Skeletal muscle tissue (tissue), 4 donors: ENCODE data around the gene NAALADL2. TPM values are rescaled to one million over a fixed set of nuclear protein-coding genes. Genes with fewer than 3 reads are reported as not detected.

Source experiments
- H3K27ac ChIP-seq: one replicate; pipeline ENCODE4 v1.7.0; 2013; ENCODE audit warnings: mild to moderate bottlenecking, low read depth, low read length, inconsistent platforms
- H3K27me3 ChIP-seq, 3 donors: one replicate each; pipeline ENCODE4 v1.7.0; 2013; ENCODE audit warnings: low read length in 3 of 3; ENCODE audit not compliant: control insufficient read depth in 3 of 3, insufficient read depth in 3 of 3
- H3K36me3 ChIP-seq, 3 donors: one replicate each; pipeline ENCODE4 v1.7.0; 2013; ENCODE audit warnings: low read length in 3 of 3; ENCODE audit not compliant: control insufficient read depth in 3 of 3, insufficient read depth in 3 of 3
- H3K4me1 ChIP-seq, 3 donors: one replicate each; pipeline ENCODE4 v1.7.0; 2013; ENCODE audit warnings: low read length in 3 of 3, mild to moderate bottlenecking in 3 of 3; ENCODE audit not compliant: control insufficient read depth in 3 of 3, insufficient read depth in 3 of 3
- H3K4me3 ChIP-seq, 3 donors: one replicate each; pipeline ENCODE4 v1.7.0; 2013; ENCODE audit warnings: low read length in 3 of 3
- H3K9ac ChIP-seq, 3 donors: one replicate each; pipeline ENCODE4 v1.7.0; 2013; ENCODE audit warnings: low read length in 3 of 3, mild to moderate bottlenecking in 3 of 3, moderate library complexity in 2 of 3, low read depth in 1 of 3
- H3K9me3 ChIP-seq, 3 donors: one replicate each; pipeline ENCODE4 v1.7.0; 2013; ENCODE audit warnings: low read length in 3 of 3; ENCODE audit not compliant: control insufficient read depth in 3 of 3
- total RNA-seq: library from RNA; depleted of rRNA; stranded (reverse); fragments of >200 nt; gene quantifications from one replicate; pipeline ENCODE4 v1.2.3, GENCODE V29; 2014
- donor health status: Osteomylitis.

The NAALADL2 gene
- total RNA-seq, 1 donor from 2014 or later = 17.7 TPM

DNA sequence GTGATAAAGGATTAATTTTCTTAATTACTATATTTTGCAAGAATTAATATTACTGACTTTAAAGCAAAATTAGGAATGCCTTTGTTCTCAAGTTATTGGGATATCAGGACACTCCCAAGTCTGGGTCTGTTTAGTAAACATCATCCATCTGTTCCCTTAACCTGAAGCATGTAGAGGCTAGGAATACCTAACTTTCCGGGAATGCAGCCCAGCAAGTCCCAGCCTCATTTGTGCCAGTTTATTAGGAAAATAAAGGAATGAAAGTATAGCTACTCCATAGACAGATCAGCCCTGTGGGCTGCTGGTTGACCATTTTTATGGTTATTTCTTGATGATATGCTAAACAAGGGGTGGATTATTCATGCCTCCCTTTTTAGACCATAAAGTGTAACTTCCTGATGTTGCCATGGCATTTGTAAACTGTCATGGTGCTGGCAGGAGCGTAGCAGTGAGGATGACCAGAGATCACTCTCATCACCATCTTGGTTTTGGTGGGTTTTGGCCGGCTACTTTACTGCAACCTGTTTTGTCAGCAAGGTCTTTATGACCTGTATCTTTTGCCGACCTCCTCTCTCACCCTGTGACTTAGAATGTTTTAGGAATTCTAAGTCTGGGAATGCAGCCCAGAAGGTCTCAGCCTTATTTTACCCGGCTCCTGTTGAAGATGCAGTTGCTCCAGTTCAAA lies 540.2 kb downstream of the NAALADL2 start:
- Histone ChIP-seq H3K4me1 (no peaks in the 10 kb centered on the region), H3K9ac (no peak overlapping the region), H3K27ac (no peak overlapping the region)

GRCh38 chr3:175404027-175404426 lies 544.9 kb downstream of the NAALADL2 start:
- no peak overlapping the region for H3K27ac ChIP-seq
- H3K27me3 ChIP-seq = no peaks in the 10 kb centered on the region
- no peaks in the 10 kb centered on the region for H3K9me3 ChIP-seq
- H3K4me3 ChIP-seq = no peak overlapping the region
- H3K36me3 ChIP-seq = no peaks in the 10 kb centered on the region
- no peaks in the 10 kb centered on the region for H3K4me1 ChIP-seq
- no peak overlapping the region for H3K9ac ChIP-seq

More for the DNA sequence above, 540.2 kb downstream of the NAALADL2 start:
- Histone ChIP-seq H3K9me3 (no peaks in the 10 kb centered on the region), H3K4me3 (no peak overlapping the region), H3K27me3 (no peaks in the 10 kb centered on the region), H3K36me3 (no peaks in the 10 kb centered on the region)

GRCh38 chr3:175404621-175405020 lies 545.5 kb downstream of the NAALADL2 start:
- H3K27me3 ChIP-seq = no peaks in the 10 kb centered on the region
- H3K4me3 ChIP-seq = no peak overlapping the region
- H3K9me3 ChIP-seq = no peaks in the 10 kb centered on the region
- H3K4me1 ChIP-seq = no peaks in the 10 kb centered on the region
- H3K36me3 ChIP-seq = no peaks in the 10 kb centered on the region
- no peak overlapping the region for H3K9ac ChIP-seq
- no peak overlapping the region for H3K27ac ChIP-seq

DNA sequence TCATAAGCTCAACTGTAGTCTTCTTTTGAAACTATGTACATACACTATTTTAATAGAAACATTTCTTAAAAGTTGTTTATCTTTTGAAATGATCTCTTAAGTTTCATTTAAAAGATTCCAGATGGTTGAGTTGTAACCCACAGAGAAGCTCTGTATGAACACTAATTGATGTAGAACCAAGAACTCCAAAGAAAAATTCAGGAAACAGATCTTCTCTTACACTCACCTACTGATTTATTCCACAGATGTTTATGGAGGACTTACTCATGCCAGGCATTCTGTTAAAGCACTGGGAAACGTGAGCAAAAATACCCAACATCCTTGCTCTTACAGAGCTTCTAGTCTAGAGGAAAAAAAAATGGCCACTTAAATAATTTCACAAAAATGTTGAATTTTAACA lies 551.1 kb downstream of the NAALADL2 start:
- no peaks in the 10 kb centered on the region for H3K4me1 ChIP-seq
- H3K36me3 ChIP-seq = no peaks in the 10 kb centered on the region
- no peaks in the 10 kb centered on the region for H3K9me3 ChIP-seq
- H3K9ac ChIP-seq = no peak overlapping the region
- no peak overlapping the region for H3K27ac ChIP-seq
- H3K4me3 ChIP-seq = no peak overlapping the region
- no peaks in the 10 kb centered on the region for H3K27me3 ChIP-seq

- Histone ChIP-seq H3K4me3 (no peak overlapping the region), H3K36me3 (no peaks in the 10 kb centered on the region), H3K9ac (no peak overlapping the region), H3K27me3 (no peaks in the 10 kb centered on the region), H3K27ac (no peak overlapping the region), H3K9me3 (no peaks in the 10 kb centered on the region), H3K4me1 (no peaks in the 10 kb centered on the region)
Observed at GRCh38 chr3:175411405-175411804, 552.3 kb downstream of the NAALADL2 start.

GRCh38 chr3:175411946-175412345 lies 552.8 kb downstream of the NAALADL2 start:
- Histone ChIP-seq H3K4me1 (no peaks in the 10 kb centered on the region), H3K9ac (no peak overlapping the region), H3K36me3 (no peaks in the 10 kb centered on the region), H3K4me3 (no peak overlapping the region), H3K9me3 (no peaks in the 10 kb centered on the region), H3K27ac (no peak overlapping the region), H3K27me3 (no peaks in the 10 kb centered on the region)

DNA sequence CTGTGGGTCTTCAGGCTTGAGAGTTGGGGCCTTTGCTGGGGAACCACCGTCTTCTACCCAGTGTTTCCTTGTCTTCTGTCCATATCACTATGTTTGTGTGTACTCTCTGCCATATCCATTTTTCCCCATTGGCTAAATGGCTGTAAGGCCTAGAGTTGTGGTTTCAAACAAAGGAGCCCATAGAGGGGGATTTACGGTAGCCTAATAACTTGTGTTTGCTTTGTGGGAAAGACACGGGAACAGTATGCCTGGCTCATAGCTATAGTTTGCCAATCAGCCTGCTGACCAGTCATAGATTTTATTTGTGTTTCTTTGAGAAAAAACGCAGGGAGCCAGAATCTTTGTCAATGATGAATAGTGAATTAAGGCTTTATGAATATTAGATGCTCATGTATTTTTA lies 554.8 kb downstream of the NAALADL2 start:
- Histone ChIP-seq H3K27ac (no peak overlapping the region), H3K9ac (no peak overlapping the region), H3K4me1 (no peaks in the 10 kb centered on the region)

GRCh38 chr3:175416600-175416999 lies 557.5 kb downstream of the NAALADL2 start:
- Histone ChIP-seq H3K36me3 (no peaks in the 10 kb centered on the region), H3K27me3 (no peaks in the 10 kb centered on the region), H3K4me1 (no peaks in the 10 kb centered on the region), H3K9me3 (no peaks in the 10 kb centered on the region), H3K9ac (no peak overlapping the region), H3K4me3 (no peak overlapping the region), H3K27ac (no peak overlapping the region)

More for the DNA sequence above, 554.8 kb downstream of the NAALADL2 start:
- Histone ChIP-seq H3K27me3 (no peaks in the 10 kb centered on the region), H3K9me3 (no peaks in the 10 kb centered on the region), H3K4me3 (no peak overlapping the region), H3K36me3 (no peaks in the 10 kb centered on the region)

DNA sequence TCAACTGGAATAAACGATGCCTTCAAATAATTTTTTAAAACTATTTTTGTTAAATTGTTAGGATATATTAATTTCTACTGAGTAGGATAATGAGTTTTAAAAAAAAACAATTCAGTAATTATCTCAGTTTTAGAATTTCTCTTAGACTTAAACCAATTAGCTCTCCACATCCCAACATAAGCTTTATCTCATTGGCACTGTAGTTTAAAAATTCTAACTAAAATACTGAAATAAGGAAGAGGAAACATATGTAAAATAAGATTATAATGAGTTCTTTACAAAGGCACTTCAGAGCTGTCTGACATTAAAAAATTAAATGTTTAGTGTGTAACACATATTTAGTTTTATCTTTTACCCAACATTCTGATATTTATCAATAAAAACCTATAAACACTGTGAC lies 558.3 kb downstream of the NAALADL2 start:
- H3K9ac ChIP-seq = no peak overlapping the region
- no peaks in the 10 kb centered on the region for H3K36me3 ChIP-seq
- no peak overlapping the region for H3K27ac ChIP-seq
- no peaks in the 10 kb centered on the region for H3K4me1 ChIP-seq
- H3K9me3 ChIP-seq = no peaks in the 10 kb centered on the region
- no peaks in the 10 kb centered on the region for H3K27me3 ChIP-seq
- H3K4me3 ChIP-seq = no peak overlapping the region

- H3K4me3 ChIP-seq = no peak overlapping the region
- no peaks in the 10 kb centered on the region for H3K9me3 ChIP-seq
- no peaks in the 10 kb centered on the region for H3K27me3 ChIP-seq
- H3K36me3 ChIP-seq = no peaks in the 10 kb centered on the region
- H3K9ac ChIP-seq = no peak overlapping the region
- no peaks in the 10 kb centered on the region for H3K4me1 ChIP-seq
- no peak overlapping the region for H3K27ac ChIP-seq
Observed at GRCh38 chr3:175421902-175422301, 562.8 kb downstream of the NAALADL2 start.
